GM18517 (cell line): ENCODE results near the gene RALB.
A peak's percentile ranks its signal among the peaks of the same experiment; 100 is the strongest.
"Not testable (repeated sequence)": the region's sequence is repeated elsewhere in the genome, so short reads cannot be mapped to it uniquely, and the experiment has no call there.

ENCODE experiments used
- ATAC-seq: cut with Tn5 transposase; IDR thresholded peaks from one replicate; pipeline ENCODE4 v1.9.1; 2021; ENCODE audit warnings: mild to moderate bottlenecking, moderate library complexity; ENCODE audit not compliant: unreplicated experiment

Gene RALB

GRCh38 chr2:120224735-120225548 is 27.7 kb upstream of the RALB start:
- ATAC-seq, result no peak

- ATAC-seq, result no peak
Observed at GRCh38 chr2:120225549-120226065, 27.0 kb upstream of the RALB start.

GRCh38 chr2:120226316-120226715 is 26.3 kb upstream of the RALB start:
- no peak for ATAC-seq

- ATAC-seq, result no peak
Observed at GRCh38 chr2:120227111-120227991, 25.3 kb upstream of the RALB start.

- no peak for ATAC-seq
Observed at GRCh38 chr2:120228503-120228902, 24.1 kb upstream of the RALB start.

- no peak for ATAC-seq
Observed at GRCh38 chr2:120229341-120229740, 23.3 kb upstream of the RALB start.

GRCh38 chr2:120230515-120231471 is 21.9 kb upstream of the RALB start:
- ATAC-seq, result no peak

GRCh38 chr2:120231564-120231973 is 21.1 kb upstream of the RALB start:
- ATAC-seq, result peak; percentile 9

- peak; percentile 91 for ATAC-seq
Observed at GRCh38 chr2:120231974-120232635, 20.5 kb upstream of the RALB start.

GRCh38 chr2:120233292-120233691 is 19.4 kb upstream of the RALB start:
- ATAC-seq, result no peak

- not testable (repeated sequence) for ATAC-seq
Observed at GRCh38 chr2:120235158-120235557, 17.5 kb upstream of the RALB start.

GRCh38 chr2:120235681-120236080 is 17.0 kb upstream of the RALB start:
- no peak for ATAC-seq

GRCh38 chr2:120236316-120236715 is 16.3 kb upstream of the RALB start:
- ATAC-seq, result no peak

- ATAC-seq, result no peak
Observed at GRCh38 chr2:120236791-120237190, 15.9 kb upstream of the RALB start.

GRCh38 chr2:120237491-120237902 is 15.2 kb upstream of the RALB start:
- ATAC-seq, result no peak

GRCh38 chr2:120238728-120239487 is 13.7 kb upstream of the RALB start:
- ATAC-seq, result no peak

GRCh38 chr2:120239488-120240287 is 13.0 kb upstream of the RALB start:
- no peak for ATAC-seq

GRCh38 chr2:120240901-120241429 is 11.7 kb upstream of the RALB start:
- ATAC-seq, result no peak
